Germinal center (tissue), 1 donor: ENCODE measurements around the gene ADARB2.

ENCODE experiments used
- DNase-seq: peaks from one replicate; pipeline ENCODE4 v3.0.0; 2012; ENCODE audit warnings: mixed read lengths, low spot score

ADARB2 gene

DNA sequence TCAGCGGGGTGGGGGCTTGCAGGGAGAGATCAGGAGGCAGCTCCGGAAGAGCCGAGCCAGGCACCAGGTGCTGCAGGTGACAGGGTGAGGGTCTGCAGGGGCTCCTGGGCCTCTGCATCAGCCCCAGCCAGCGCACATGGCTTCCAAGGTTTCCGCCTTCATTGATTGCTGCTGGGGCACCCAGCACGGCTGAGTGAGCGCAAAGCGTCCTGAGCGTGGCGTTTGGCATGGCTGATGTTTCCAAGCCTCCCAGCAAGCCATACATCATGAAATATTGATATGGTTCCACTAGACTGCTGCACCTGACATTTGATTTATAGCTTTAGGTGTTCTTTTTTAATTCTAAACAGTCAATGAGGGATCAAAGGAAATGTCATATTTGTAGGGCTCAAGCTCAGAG is 422.1 kb downstream of the ADARB2 start:
- DNase-seq = no peak

DNA sequence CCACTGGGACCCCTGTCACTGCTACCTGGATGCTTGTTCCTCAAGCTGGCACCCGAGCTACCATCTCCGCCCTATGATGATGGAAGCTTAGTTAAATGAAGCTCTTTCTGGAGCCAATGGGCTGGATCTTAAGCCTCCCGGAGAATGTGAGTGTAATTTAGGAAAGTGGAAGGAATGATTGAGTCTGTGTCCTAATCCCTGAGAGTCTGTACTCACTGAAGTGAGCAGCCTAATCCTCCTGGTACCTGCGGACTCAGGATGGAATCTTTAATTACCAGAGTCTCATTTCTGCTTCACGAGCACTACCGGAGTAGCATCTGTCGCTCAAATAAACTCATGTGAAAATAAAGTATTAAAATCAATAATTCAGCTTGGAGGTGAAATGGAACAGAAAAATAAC is 425.6 kb downstream of the ADARB2 start:
- no peak for DNase-seq

DNA sequence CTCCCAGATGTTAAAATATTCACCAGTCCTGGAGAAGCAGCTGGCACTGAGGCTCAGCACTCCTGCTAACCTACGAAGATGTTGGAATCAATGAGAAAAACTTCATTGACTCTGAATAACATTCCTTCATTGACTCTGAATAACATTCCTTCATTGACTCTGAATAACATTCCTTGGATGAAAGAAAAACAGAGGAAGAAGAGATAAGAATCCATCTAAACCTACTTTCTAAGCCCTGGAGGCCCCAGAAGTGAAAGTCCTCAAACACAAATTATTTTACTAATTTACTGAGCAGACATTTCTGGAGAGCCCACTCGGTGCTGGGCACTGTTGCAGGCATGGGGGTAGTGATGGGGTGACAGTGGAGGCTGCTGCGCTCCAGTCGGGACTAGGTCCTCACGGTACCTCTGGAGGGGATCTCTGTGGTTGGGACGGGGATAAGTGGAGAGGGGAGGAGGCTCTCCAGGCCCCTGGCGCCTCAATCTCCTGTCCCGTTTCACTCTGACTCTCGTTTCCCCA is 427.0 kb downstream of the ADARB2 start:
- no peak for DNase-seq

DNA sequence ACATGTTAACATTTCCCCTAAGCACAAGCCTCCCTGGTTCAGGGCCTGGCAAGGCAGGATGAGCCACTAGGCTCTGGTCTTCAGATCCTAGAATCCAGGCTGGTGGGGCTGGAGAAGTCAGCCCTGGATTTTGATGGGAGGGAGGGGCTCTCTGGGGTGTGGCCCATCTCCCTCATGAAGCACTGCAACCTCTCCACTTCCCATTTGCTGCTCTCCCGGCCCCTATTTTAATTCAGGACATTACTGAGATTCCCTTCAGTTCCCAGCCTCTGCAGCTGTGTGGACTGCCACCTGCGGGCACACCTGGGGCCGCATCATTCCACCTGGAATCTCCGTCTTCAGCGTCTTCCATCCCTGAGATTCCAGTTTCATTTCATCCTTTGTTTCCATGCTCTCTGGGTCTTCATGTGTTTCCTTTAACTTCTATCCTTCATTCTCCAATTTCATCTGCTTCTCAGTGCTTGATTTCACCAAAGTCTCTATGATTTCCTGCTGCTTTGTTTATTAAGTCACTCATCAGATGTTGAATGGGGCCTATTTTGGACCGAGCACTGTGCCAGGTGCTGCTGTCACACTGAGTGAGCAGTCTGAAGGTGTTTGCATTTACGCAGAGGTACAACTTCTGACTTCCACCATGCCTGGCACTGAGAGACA is 427.6 kb downstream of the ADARB2 start:
- DNase-seq = no peak

DNA sequence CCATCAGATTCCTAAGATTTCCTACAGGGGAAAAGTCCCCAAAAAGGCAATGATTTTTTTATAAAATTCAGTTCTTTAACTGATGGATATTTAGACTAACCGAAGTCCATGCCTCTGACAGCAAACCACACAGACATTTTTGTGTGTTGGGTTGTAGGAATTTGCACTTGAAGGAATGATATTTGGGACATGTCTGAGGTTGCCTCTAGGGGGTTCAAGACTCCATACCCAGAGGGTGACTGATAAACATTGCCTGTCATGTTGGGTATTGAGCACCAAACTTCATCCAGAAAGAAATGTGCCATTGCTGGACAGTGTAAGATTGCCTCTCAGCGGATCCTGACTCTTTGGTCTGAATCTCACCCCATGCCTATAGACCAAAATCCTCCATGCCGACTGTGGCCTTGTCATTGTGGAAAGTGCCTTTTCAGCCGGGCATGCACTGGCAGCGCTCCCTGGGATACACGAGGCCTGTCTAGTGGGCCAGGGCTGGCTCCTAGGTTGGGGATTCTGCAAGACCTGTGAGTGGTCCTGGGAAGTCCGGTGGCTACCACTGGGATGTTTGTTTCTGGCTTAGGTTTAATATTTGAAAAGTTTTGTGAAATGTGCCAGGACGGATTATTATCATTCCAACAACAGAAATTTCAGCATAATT is 428.2 kb downstream of the ADARB2 start:
- DNase-seq = no peak

DNA sequence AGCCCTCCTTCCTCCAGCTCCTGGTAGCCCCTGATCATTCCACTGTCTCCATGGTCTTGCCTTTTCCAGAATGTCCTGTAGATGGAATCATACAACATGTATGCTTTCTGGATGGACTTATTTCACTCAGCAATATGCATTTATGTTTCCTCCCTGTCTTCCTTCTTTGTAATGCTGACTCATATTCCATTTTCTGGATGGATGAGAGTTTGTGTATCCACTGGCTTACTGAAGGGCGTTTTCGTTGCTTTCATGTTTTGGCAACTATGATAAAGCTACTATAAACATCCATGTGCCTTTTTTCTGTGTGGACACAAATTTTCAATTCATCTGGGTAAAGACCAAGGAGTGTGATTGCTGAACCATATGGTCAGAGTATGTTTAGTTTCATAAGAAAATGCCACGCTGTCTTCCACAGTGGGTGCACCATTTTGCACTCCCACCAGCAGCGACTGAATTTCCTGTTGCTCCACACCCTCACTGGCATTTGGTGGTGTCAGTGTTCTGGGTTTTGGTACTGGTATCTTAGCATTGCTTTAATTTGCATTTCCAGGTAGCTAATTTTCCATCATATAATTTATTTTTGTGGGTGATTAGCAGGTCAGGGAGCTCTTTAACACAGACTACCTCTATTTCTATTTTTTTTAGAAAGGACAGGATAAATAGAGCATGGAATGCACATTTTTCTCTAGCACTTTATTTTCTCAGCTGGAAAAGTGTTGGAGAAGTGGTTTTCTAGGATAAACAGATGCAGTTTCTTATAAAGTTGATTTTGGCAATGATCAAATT is 429.0 kb downstream of the ADARB2 start:
- no peak for DNase-seq

DNA sequence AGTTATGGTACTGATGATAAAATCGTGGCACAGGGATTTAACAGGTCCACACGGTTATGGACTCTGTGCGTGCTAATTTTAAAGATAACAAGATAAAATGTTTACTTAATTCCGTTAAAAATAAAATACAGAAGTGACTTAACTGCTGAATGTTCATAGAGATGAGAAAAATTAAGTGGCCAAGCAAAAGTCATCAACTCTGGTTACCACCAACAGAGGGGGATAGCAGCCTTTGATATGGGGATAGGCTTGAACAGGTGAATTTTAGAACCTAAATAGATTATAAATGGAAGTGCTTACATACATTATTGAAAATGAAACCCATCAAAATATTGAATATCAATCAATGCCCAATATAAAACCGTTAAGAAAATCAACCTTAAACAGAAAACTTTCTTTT is 436.2 kb downstream of the ADARB2 start:
- DNase-seq = no peak

DNA sequence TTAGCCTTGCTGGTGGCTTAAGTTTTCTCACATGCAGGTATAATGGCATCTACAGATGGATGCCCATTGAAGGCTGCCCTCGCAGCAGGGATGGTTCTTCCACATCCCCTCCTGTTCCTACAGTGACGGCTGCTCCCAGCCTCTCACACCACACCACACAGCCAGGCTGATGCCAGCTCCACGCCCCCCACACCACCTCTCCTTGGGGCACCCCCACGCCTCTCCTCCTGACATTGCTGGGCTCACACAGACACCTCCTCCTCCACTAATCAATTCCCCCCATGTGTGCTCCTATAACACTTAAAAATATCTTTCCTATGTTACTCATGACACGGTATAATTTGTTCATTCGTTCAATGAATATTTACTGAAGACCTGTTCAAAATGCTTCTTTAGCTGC is 437.1 kb downstream of the ADARB2 start:
- no peak for DNase-seq

DNA sequence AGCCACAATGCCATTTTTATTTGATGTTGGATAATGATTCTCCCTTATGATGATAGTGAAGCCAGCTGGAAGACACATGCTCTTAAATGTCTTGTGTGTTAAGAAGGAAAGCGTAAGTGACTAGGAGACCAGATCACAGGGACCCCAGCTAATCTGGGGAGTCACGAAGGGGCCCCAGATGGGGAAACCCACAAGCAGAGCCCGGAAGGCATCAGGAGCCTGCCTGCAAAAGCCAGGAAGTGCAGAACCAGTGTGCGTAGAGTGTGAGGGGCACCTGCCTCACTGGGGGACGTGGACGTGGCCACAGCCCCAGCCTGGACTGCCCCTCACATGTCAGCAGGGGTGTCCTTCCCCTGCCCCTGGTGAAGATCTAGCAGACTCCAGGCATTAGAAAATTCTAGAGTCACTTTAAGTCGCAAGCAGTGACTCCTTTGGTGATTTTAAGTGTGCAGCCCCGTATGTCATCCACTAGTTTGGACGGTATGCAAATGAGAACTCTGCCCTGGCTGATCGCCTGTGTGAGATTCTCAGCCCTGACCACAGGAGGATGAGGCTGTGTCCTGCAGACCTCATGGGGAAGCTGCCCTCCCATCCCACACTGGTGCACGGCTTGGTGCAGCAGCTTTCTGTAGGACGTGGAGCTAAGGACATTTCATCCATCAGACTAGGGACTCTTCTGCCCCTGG is 438.1 kb downstream of the ADARB2 start:
- DNase-seq = no peak

DNA sequence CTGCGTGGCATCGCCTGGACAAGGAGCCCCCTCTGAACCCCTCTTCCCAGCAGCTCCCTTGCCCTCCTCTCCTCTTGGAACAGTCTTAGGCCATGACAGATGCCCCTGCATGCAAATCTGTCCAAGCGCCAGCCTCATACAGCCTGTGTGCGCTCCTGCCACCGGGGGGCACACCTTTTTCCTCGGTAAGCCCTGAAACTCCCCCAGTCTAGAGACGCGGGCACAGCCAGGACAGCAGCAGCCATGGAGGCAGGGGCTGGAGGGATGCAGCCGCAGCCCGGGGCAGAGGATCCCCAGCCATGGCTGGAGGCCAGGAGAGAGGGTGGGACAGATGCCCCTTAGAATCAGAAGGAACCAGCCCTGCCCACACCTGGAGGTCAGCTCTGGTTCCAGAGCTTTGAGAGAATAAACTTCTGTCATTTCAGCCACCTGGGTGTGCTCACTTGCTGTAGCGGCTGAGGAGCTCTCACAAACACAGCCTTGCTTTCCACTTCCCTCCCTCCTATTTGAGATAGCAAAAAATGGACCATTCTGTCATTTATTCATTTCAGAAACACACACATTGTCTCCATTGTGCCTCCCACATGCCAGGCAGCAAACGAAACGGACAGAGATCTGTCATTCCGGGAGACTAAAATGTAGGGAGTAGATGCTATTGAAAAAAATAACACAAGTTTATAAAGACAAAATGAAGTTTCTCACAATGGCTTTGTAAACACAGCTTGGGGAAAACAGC is 439.6 kb downstream of the ADARB2 start:
- no peak for DNase-seq

DNA sequence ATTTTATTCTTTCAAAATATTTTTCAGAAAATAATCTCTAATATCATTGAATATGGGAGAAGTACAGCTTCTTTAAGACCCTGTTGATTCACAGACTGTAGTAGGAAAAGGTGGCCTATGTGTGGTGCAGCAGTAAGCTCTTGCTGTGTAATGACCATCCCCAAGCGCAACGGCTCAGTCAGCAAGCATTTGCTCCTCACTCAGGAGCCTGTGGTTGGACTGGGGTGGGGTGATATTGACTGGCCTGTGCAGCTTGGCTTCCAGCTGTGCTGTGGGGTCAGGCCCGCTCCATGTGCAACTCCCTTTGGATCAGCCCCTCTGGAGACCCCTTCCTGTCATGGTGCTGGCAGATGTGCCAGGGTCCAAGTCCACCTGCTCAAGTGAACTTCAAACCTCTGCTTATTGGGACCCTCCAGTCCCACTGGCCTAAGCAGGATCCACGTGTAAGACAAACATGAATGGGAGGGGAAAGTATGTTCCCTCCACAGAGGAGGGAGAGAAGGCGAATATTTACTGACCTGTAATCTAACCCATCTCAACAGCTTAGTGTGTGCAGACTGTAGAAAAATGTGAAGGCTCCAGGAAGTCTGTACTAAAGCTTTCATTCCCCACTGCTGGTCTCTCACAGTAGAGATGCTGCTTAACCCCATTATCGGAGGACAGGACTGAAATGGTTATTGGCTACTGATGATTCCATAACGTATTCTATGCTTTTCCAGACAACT is 441.4 kb downstream of the ADARB2 start:
- DNase-seq = no peak

DNA sequence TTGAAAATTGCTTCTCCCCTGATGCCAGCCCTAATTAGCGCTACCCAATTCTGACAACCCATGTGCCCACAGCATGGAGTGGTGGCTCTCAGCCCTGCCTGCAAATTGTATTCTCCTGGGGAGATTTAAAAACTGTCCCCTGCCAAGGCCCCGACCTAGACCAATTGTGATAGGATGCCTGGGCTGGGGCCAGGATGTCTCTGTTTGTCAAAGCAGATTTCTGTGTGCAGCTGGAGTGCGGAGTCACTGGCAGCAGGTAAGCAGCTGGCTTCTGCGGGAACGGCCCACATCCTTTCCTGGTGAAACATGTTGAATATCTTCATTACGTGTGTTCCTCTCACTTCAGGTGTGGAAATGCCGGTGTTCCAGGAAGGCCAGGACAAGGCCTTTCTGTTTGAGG is 442.6 kb downstream of the ADARB2 start:
- DNase-seq = no peak

DNA sequence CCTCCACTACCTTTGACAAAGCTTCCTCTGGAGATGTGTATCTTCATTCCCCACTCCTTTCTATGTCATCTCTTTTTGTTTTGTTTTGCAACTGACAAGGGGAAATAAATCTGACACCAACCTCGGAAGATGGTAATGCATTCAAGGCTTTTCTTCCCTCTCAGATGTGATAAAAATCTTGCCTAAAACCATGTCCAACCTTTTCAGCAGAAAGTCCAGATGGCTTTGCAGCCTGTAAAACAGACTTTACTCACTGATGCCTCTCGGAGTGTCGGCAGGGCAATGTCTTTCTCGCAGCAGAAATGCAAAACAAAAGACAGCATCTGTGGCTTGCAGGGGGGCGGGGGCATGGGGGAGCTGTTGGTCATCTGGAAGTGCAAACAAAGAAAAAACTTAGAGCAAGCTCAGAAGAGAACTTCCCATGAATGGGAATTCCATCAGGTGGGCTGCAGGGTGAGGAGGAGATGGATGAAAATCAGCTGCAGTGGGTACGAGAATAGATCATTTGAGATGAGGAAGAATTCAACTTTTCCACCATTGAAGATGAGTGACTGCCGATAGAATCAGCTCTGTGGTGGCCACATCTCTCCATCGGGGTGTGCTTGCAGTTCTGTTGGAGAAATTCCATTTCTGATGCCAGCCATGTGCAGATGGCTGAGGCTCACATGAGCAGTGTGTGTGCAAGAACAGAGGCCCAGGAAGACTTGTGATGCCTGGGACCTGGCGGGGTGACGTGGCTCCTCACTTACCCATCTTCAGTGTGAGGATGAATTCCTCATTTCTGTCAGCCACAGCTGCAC is 443.5 kb downstream of the ADARB2 start:
- no peak for DNase-seq

DNA sequence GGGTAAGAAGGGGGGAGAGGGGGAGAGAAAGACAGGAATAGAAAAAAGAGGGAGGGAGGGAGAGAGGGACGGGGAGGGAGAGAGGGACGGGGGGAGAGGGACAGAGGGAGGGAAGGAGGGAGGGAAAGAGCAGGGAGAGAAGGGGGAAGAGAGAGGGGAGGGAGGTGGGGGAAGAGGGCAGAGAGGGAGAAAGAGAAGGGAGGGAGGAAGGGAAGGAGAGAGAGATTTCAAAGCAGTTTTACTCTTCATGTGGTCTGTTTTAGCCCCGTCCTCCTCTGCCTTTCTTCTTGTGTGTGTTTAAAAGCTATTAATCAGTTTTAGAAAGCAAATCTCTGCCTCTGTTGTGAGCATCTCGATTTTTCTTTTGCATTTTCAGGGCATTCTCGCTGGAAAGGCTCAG is 444.2 kb downstream of the ADARB2 start:
- DNase-seq = no peak

DNA sequence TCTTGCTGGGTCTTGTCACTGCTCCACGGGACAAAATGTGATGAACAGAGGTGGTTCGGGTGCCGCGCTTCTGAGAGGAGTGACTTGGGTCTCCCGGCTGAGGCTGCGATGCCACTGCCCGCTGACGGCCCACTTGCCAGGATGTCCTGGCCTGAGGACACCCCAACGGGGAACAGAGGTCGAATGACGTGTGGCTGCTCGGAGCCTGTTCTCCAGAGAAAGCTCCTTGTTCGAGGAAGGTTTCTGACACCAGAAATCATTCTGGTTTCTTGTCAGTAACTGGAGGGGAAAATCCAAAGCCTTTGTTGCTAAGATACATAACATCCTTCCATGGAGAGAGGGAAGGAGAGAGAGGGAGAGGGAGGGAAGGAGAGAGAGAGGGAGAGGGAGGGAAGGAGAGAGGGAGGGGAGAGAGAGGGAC is 444.7 kb downstream of the ADARB2 start:
- DNase-seq = no peak

DNA sequence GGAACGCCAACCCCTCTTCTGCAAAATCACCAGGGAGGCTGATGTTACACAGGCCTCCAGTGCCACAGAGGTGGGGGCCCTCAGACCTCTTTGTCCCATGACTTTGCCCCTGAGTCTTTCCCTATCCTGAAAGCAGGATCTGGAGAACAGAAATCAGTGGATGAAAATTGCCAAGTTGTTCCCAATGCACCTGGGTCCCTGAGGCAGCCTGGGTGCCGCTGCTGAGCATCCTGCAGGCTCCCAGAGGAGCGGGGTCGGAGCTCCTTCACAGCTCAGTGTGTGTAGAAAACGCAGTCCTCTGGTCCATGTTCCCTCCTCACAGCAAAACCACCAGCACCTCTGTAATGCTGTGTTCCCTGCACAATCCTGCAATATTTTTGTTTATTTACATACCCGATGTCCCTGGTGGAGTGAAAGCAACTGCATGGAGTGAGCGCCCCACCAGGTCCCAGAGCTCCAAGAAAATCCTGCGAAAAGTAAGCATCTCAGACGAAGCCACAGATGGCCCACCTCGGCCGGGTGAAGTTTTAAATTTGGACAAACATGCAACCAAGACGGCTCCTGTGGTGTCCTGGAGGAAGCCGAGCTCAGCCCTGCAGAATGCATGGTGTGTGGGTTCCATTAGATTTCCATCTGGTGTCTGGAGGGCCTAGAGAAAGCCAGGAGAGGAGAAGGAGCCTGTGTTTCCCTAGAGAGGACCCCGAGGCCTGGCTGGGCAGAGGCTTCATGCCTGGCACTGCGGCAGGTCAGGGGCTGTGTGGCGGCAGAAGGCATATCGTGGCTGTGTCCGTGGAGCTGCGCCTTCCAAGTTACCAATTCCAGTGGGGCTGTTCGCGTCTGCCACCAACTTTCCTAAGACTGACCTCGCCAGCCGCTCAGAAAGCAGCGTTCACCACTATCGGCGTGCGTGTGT is 445.9 kb downstream of the ADARB2 start:
- no peak for DNase-seq

DNA sequence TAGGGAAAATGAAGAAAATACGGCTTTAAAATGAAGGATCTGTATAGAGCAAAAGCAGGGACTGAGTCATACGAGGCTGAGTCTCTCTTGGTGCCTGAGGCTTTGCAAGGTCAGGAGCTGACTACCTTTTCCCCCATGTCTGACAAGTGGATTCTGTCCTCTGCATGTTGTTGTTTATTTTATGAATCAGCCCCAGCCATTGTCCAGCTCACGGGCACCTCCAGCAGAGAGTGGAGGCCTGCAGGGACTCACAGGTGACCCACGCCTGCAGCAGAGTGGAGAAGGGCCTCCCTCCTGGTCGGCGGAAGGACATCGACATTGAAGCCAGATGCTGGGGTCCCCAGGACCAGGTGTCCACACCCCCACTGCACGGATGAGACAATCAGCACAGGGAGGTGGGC is 447.3 kb downstream of the ADARB2 start:
- DNase-seq = no peak

DNA sequence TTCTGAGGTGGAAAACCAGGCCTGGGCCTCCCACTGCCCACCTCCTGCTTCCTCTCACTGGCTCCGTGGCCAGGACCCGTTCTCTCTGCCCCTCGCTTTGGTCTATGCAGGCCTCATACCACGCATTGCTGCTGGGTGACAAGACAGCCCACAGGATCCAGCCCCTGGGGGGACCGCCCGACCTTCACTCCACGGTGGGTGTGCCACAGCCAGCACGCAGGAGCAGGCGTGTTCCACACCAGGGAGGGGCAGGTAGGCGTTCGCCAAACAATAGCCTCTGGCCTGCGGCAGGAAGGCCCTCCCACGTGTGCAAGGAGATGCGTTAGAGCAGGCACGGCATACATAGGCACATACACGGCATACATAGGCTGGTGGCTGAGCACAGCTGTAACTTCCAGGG is 447.7 kb downstream of the ADARB2 start:
- DNase-seq = no peak

DNA sequence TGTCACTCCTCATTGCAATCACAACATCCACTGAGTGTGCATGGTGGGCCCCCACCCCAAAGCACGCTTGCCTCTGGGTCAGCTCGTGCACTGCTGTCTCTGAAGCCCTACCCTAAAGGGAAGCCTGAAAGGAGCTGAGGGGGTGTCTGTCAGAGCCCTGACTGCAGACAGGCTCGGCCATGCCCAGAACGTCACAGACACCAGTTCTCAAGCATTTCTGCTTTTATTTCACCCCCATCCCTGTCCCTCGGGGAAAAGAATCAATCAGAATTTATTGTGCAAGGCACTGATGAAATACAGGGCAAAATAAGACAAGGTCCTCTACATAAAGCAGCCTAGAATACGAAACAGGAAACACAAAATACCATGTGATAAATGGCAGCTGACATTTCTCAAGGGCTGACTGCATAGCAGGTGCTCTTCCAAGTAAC is 449.3 kb downstream of the ADARB2 start:
- no peak for DNase-seq
